ENCODE measurements around the gene ACER1. TPM values are rescaled to one million over a fixed set of nuclear protein-coding genes. Genes with fewer than 3 reads are reported as not detected.

The ACER1 gene
- polyA plus RNA-seq, 1 of the 3 experiments (the other 2 are of a cell fraction), result not detected

DNA sequence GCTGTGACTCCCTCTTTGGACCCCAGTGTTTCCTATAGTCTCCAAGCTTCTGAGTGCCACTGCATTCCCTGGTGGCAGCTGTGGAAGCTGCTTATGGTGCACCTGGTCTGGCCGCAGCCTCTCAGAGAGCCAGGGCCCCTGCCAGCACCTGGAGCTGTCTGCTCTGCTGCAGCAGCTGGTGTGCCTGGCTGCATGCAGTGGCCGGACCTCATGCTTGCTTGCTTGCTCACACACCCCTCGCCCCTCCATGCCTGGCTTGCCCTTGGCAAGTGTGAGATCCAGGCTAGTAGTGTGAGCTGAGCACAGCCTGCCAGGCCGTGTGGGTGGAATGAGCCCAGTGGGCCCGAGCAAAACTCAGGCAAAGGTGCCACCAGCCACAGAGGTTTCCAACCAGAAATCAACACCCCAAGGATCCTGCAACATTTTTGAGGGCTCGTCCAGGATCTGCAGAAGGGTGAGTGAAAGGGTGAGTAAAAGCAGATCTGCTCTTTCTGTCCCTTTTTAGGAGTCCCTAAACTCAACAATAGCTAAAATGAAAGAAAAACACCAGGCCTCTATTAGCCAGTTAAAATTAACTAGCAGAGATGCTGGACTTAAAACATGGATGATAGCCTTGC is 46.0 kb downstream of the ACER1 start:
- Histone ChIP-seq H3K9me2 (no peaks in the 10 kb centered on the region), H2AFZ (ENCODE audit: low read depth) (no peak overlapping the region), H3K9me3 (0 out of 2 replicates have a peak, but pooled peaks cover 9% of the 10 kb centered on the region), H3K79me2 (ENCODE audit: insufficient read depth) (no peaks in the 10 kb centered on the region), H3K36me3 (replicated peaks in 1 of 2; ENCODE audit: control insufficient read depth in 1 of 2, insufficient read depth in 2 of 2, low read length in 1 of 2) (no peaks in the 10 kb centered on the region), H3K4me2 (no peak overlapping the region), H3K27me3 (ENCODE audit: insufficient read depth) (no peaks in the 10 kb centered on the region; the same call in 1 of the 2 replicates), H3F3A (replicated peaks; ENCODE audit: insufficient read depth) (no peaks in the 10 kb centered on the region), H3K9ac (no peak overlapping the region), H3K27ac (ENCODE audit: low read depth in 2 of 2, low read length in 1 of 2) (no peak overlapping the region), H4K20me1 (ENCODE audit: insufficient read depth) (no peaks in the 10 kb centered on the region), H3K4me1 (ENCODE audit: control insufficient read depth in 1 of 2, insufficient read depth in 2 of 2, low read depth in 1 of 2, low read length in 1 of 2) (no peaks in the 10 kb centered on the region), H3K4me3 (ENCODE audit: low read depth in 2 of 2, low read length in 1 of 2) (no peak overlapping the region; a peak in 1 of 4 replicates)
- 0% methylated on average over 3 of the region's 6 CpGs for WGBS (ENCODE audit: low lambda C conversion rate)
- CTCF ChIA-PET, result interaction anchor here (0.6 to 2.5 kb wide), 2 partner anchors 12 to 69 kb away, joined by 3 to 13 read pairs; no protein-coding TSS in a partner anchor
- TF ChIP-seq YY1 (IDR thresholded peaks at IDR 0.05; ENCODE audit: low read depth) (no peak), FOXM1 (IDR thresholded peaks at IDR 0.05; ENCODE audit: low read depth) (no peak), RFX5 (IDR thresholded peaks at IDR 0.05; ENCODE audit: low read length) (no peak), SMC3 (IDR thresholded peaks at IDR 0.05; ENCODE audit: low read depth, low read length) (no peak), RXRA (IDR thresholded peaks at IDR 0.05; ENCODE audit: borderline replicate concordance, low read depth) (no peak), FOXJ3 (CRISPR knock-in tag; IDR thresholded peaks at IDR 0.05) (no peak), TEAD4 (IDR thresholded peaks at IDR 0.05; ENCODE audit: borderline replicate concordance, insufficient read depth) (no peak), FOSL2 (IDR thresholded peaks at IDR 0.05; ENCODE audit: borderline replicate concordance, low read depth) (no peak), GATA2 (CRISPR knock-in tag; IDR thresholded peaks at IDR 0.05) (no peak)
- TF ChIP-seq, protein P1, sequence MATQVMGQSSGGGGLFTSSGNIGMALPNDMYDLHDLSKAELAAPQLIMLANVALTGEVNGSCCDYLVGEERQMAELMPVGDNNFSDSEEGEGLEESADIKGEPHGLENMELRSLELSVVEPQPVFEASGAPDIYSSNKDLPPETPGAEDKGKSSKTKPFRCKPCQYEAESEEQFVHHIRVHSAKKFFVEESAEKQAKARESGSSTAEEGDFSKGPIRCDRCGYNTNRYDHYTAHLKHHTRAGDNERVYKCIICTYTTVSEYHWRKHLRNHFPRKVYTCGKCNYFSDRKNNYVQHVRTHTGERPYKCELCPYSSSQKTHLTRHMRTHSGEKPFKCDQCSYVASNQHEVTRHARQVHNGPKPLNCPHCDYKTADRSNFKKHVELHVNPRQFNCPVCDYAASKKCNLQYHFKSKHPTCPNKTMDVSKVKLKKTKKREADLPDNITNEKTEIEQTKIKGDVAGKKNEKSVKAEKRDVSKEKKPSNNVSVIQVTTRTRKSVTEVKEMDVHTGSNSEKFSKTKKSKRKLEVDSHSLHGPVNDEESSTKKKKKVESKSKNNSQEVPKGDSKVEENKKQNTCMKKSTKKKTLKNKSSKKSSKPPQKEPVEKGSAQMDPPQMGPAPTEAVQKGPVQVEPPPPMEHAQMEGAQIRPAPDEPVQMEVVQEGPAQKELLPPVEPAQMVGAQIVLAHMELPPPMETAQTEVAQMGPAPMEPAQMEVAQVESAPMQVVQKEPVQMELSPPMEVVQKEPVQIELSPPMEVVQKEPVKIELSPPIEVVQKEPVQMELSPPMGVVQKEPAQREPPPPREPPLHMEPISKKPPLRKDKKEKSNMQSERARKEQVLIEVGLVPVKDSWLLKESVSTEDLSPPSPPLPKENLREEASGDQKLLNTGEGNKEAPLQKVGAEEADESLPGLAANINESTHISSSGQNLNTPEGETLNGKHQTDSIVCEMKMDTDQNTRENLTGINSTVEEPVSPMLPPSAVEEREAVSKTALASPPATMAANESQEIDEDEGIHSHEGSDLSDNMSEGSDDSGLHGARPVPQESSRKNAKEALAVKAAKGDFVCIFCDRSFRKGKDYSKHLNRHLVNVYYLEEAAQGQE (IDR thresholded peaks at IDR 0.05; ENCODE audit: low read depth, low read length), result no peak
- DNase-seq, result no peak
- POLR2A ChIA-PET, result no interaction called here

DNA sequence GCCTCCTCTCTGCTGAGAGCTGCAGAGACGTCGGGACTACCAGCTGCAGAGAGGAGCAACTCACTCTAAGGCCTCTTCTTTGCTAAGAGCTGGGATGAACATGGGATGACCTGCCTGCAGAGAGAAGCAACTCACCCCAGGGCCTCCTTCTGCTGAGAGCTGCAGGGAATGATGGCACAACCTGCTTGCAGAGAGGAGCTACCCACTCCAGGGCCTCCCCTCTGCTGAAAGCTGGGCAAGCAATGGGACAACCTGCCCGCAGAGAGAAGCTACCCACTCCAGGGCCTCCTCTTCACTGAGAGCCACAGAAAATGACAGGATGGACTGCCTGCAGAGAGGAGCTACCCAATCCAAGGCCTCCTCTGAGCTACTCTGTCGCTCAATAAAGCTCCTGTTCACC is 46.7 kb downstream of the ACER1 start:
- Histone ChIP-seq H3K4me3 (ENCODE audit: low read depth in 2 of 2, low read length in 1 of 2) (no peak overlapping the region), H3K9ac (no peak overlapping the region), H3K36me3 (replicated peaks in 1 of 2; ENCODE audit: control insufficient read depth in 1 of 2, insufficient read depth in 2 of 2, low read length in 1 of 2) (no peaks in the 10 kb centered on the region), H3K9me2 (no peaks in the 10 kb centered on the region), H3F3A (replicated peaks; ENCODE audit: insufficient read depth) (no peaks in the 10 kb centered on the region), H3K79me2 (ENCODE audit: insufficient read depth) (no peaks in the 10 kb centered on the region), H3K4me2 (no peak overlapping the region), H3K27ac (ENCODE audit: low read depth in 2 of 2, low read length in 1 of 2) (no peak overlapping the region), H2AFZ (ENCODE audit: low read depth) (no peak overlapping the region), H3K9me3 (0 out of 2 replicates have a peak, but pooled peaks cover 7% of the 10 kb centered on the region), H4K20me1 (ENCODE audit: insufficient read depth) (no peaks in the 10 kb centered on the region), H3K4me1 (ENCODE audit: control insufficient read depth in 1 of 2, insufficient read depth in 2 of 2, low read depth in 1 of 2, low read length in 1 of 2) (no peaks in the 10 kb centered on the region), H3K27me3 (ENCODE audit: insufficient read depth) (no peaks in the 10 kb centered on the region; the same call in 1 of the 2 replicates)
- CTCF ChIA-PET, result interaction anchor here (2.5 kb wide), 1 partner anchor 68 kb away, joined by 13 read pairs; no protein-coding TSS in a partner anchor
- no peak for DNase-seq
- 8% methylated on average over 4 of the region's 4 CpGs for WGBS (ENCODE audit: low lambda C conversion rate)
- POLR2A ChIA-PET, result no interaction called here
- TF ChIP-seq FOSL2 (IDR thresholded peaks at IDR 0.05; ENCODE audit: borderline replicate concordance, low read depth) (no peak), SIN3A (IDR thresholded peaks at IDR 0.05; ENCODE audit: borderline replicate concordance, low read depth, low read length) (no peak), YY1 (IDR thresholded peaks at IDR 0.05; ENCODE audit: low read depth) (no peak), POLR2AphosphoS5 (IDR thresholded peaks at IDR 0.05; ENCODE audit: low read depth, low read length) (no peak), JUND (IDR thresholded peaks at IDR 0.05) (no peak), MXI1 (IDR thresholded peaks at IDR 0.05; ENCODE audit: low read depth, low read length) (no peak), RAD21 (IDR thresholded peaks at IDR 0.05; ENCODE audit: low read length) (no peak), GABPA (IDR thresholded peaks at IDR 0.05; ENCODE audit: low read depth) (no peak), EZH2phosphoT487 (IDR thresholded peaks at IDR 0.05; ENCODE audit: borderline replicate concordance, low read depth) (no peak), FOXM1 (IDR thresholded peaks at IDR 0.05; ENCODE audit: low read depth) (no peak), EP300 (IDR thresholded peaks at IDR 0.05; ENCODE audit: borderline replicate concordance in 1 of 2, low read depth in 1 of 2, low read length in 1 of 2) (no peak), RFX5 (IDR thresholded peaks at IDR 0.05; ENCODE audit: low read length) (no peak), ELF1 (IDR thresholded peaks at IDR 0.05) (no peak), GATA2 (CRISPR knock-in tag; IDR thresholded peaks at IDR 0.05) (no peak)
- TF ChIP-seq, protein P2, sequence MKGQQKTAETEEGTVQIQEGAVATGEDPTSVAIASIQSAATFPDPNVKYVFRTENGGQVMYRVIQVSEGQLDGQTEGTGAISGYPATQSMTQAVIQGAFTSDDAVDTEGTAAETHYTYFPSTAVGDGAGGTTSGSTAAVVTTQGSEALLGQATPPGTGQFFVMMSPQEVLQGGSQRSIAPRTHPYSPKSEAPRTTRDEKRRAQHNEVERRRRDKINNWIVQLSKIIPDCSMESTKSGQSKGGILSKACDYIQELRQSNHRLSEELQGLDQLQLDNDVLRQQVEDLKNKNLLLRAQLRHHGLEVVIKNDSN (IDR thresholded peaks at IDR 0.05; ENCODE audit: borderline replicate concordance, low read depth), result no peak
- TF ChIP-seq, protein P3, sequence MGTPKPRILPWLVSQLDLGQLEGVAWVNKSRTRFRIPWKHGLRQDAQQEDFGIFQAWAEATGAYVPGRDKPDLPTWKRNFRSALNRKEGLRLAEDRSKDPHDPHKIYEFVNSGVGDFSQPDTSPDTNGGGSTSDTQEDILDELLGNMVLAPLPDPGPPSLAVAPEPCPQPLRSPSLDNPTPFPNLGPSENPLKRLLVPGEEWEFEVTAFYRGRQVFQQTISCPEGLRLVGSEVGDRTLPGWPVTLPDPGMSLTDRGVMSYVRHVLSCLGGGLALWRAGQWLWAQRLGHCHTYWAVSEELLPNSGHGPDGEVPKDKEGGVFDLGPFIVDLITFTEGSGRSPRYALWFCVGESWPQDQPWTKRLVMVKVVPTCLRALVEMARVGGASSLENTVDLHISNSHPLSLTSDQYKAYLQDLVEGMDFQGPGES (IDR thresholded peaks at IDR 0.05; ENCODE audit: low read depth, low read length), result no peak
- TF ChIP-seq, protein P4, sequence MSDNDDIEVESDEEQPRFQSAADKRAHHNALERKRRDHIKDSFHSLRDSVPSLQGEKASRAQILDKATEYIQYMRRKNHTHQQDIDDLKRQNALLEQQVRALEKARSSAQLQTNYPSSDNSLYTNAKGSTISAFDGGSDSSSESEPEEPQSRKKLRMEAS (IDR thresholded peaks at IDR 0.05; ENCODE audit: low read depth), result no peak

Data from SK-N-SH (cell line).